GM13976 (cell line): ENCODE data around the gene TSHZ3.

Experiments used
- DNase-seq: peaks from one replicate; pipeline ENCODE4 v3.0.0; 2012; ENCODE audit warnings: low spot score
- in situ Hi-C: fragments of 300-500 bp; cut with MboI; formaldehyde crosslinking; loops from one replicate; pipeline ENCODE4 v1.12.0; 2022; ENCODE audit warnings: low sequenced_read_pairs, mixed read lengths, inconsistent platforms; ENCODE audit not compliant: unreplicated experiment
- TF ChIP-seq, protein P1 (sequence below): IDR thresholded peaks from 2 replicates; pipeline ENCODE4 v1.5.1; 2012; ENCODE audit warnings: borderline replicate concordance, mild to moderate bottlenecking; ENCODE audit not compliant: insufficient read depth; ENCODE audit errors: extremely low read depth, missing control alignments, control extremely low read depth

The TSHZ3 gene

DNA sequence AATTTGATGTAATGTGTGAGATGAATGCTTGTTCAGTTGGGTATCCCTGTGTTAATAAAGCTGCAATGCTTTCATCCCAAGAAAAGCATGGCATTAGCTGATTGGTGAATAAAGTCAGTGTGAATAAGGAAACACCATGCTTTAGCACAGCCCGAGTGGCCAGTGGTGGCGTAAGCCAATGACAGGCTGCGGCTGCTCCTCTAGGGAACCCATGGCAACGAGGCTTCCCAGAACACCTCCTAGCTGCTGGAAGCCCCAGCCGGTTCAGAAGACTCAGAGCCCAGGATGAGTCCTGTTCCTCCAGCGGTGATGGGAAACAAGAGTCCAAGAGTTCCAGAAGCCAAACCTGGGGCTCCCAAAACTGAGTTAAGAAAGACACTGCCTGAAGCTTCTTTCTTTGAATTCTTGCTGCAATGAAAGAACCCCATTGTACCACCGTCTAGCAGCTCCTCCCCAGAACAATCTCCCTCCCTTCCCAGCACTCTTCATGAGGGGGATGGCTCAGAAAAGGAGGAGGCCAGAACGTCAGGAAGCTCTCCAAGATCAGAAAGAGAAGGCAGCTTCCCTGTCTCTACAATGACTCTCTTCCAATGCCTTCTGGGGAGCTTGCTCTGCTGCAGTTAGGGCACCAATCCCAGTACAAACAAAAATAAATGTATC, 58.2 kb downstream of the TSHZ3 start:
- DNase-seq = no peak
- in situ Hi-C loops = no loop called here
- TF ChIP-seq, protein P1, sequence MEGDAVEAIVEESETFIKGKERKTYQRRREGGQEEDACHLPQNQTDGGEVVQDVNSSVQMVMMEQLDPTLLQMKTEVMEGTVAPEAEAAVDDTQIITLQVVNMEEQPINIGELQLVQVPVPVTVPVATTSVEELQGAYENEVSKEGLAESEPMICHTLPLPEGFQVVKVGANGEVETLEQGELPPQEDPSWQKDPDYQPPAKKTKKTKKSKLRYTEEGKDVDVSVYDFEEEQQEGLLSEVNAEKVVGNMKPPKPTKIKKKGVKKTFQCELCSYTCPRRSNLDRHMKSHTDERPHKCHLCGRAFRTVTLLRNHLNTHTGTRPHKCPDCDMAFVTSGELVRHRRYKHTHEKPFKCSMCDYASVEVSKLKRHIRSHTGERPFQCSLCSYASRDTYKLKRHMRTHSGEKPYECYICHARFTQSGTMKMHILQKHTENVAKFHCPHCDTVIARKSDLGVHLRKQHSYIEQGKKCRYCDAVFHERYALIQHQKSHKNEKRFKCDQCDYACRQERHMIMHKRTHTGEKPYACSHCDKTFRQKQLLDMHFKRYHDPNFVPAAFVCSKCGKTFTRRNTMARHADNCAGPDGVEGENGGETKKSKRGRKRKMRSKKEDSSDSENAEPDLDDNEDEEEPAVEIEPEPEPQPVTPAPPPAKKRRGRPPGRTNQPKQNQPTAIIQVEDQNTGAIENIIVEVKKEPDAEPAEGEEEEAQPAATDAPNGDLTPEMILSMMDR = no peak

DNA sequence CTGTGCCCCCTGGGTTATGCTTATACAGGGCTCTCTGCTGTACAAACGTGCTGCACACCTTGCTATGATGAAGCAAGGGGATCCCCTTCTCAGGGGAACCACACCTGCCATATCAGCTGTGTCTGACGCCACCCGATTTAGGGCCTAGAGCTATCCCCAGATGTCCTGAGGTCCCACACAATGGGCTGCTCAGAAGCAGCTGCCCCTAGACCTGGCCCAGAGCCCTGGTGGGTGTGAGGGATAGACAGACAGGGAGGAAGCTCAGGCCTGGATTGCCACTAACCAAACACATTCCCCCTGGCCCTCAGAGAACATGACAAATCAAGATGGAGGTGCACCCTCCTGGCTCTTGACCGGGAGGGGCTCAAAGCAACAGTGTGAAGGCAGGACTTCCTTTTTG, 59.3 kb downstream of the TSHZ3 start:
- in situ Hi-C loops = no loop called here
- no peak for DNase-seq
- TF ChIP-seq, protein P1 = no peak

DNA sequence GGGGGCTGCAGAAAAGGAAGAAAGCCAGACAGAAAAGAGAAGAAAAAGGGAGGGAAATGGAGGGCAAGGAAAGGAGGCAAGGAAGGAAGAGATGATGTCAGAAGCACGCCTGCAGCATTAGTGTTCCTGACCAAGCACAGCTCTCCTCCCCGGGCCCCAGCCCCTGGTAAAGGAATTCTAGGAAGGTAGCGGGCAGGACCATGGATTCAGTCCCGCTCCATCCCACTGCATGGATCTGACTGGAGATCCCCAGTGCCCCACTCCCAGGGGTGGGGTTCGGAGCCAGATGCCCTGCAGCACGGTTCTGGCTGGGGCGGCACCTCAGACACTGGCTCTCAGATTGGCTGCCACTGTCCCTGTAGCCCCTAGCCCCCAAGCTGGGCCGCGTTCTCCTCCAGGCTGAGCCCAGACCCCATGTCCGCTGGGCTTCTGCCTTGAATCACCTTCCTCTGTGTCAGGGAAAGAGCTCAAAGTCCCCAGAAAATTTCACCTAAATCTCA, 59.8 kb downstream of the TSHZ3 start:
- TF ChIP-seq, protein P1 = no peak
- in situ Hi-C loops = no loop called here
- no peak for DNase-seq

DNA sequence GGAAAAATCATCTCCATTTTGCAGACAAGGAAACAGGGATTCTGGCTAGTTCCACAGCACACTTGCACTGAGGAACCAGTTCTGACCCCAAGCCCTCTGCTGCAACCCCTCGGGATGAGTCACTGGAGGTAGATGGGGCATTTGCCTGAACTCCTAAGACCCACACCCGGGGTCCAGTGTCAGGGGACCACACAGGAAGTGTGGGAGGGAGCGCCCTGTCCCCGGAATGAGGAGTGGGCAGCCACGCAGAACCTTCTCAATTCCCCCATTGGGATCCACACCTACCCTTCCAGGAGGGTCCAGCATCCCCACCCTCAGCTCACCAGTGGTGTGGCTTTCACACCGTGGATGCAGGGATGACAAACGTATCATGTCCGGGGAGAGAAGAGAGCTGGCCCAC, 62.7 kb downstream of the TSHZ3 start:
- TF ChIP-seq, protein P1 = no peak
- in situ Hi-C loops = no loop called here
- no peak for DNase-seq

DNA sequence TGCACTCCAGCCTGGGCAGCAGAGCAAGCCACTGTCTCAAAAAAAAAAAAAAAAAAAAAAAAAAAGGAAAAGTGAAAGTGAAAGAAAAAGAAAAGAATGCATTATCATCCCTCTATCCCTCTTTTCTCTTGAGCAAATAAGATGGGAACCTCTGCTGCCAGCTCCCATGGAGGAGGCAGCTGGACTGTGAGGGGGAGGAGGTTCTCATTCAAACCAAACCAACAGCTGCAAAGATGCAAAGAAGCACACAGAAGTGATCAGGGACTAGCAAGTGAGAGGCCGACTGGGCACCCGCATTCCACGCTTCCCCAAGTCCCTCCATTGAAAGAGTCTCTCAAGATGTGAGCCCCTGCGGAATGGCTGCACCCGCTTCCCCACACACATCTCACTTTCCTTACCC, 63.5 kb downstream of the TSHZ3 start:
- in situ Hi-C loops = no loop called here
- TF ChIP-seq, protein P1 = no peak
- no peak for DNase-seq

DNA sequence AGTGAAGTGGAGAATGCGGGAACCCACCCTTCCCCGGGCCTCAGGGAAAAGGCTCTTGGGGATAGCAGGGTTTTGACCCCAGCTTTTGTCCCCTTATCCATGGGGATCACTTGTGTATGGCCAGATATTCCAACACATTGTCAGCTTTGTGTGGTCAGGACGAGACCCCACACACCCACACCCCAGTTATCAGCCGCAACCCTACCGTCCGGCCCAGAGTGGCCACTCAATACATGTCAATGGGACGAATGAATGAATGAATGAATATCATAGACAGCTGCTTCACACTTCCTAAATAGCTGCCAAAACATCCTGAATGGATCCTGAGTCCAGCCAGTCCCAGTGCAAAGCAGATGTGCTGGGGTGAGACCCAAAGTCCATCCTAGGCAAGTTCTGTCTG, 64.6 kb downstream of the TSHZ3 start:
- TF ChIP-seq, protein P1 = no peak
- DNase-seq = no peak
- in situ Hi-C loops = no loop called here

DNA sequence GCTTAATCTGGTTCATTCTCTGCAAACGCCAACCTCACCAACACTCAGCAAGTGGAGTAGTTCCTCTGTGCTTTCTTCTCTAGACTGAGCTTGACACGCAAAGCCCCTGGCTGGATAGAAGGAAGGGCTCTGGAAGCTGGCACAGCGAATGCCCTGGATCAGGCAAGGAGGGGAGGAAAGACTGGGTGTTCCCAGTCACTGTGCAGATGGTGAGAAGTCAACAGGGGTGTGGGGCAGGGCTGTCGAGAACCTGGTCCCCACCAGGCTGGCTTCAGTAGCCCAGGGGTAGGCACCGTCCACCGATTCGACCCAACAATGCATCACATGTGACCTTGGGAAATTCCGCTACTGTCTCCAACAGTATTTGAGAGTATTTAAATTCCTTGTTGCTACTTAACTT, 65.5 kb downstream of the TSHZ3 start:
- in situ Hi-C loops = no loop called here

More for the DNA sequence above, 65.5 kb downstream of the TSHZ3 start:
- TF ChIP-seq, protein P1 = no peak
- no peak for DNase-seq
